ENCODE measurements around the gene MRPL2. TPM values are rescaled to one million over a fixed set of nuclear protein-coding genes. Genes with fewer than 3 reads are reported as not detected.

The MRPL2 gene
- total and polyA plus RNA-seq, 4 donors, result 19.6 to 73.9 (median 44.7) TPM

DNA sequence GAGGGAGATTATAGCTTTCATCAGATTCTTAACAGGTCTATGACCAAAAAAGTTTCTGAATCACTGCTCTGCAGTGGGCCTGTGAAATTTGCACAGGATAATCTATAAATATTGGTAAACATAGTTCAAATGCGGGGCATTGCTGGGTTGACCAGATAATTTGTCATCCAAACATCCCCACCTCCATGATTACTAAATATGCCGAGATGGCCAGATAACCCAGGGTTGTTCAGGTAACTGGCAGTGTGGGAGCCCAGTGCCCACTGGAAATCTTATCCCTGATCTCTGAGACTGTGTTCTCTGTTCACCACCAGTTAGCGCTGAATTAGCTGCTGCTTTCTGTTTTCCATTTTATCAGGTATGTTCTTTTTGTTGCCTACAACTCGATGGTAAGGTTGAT is 38.3 kb upstream of the MRPL2 start:
- DNase-seq (ENCODE audit: low spot score), result no peak
- Histone ChIP-seq H3K36me3 (ENCODE audit: control insufficient read depth in 4 of 4, insufficient read depth in 3 of 4, low read depth in 1 of 4, low read length in 3 of 4) (no peaks in the 10 kb centered on the region), H3K9me3 (ENCODE audit: control insufficient read depth in 4 of 4, low read length in 3 of 4) (no peaks in the 10 kb centered on the region), H3K27ac (ENCODE audit: low read depth in 1 of 2, low read length in 2 of 2) (no peak overlapping the region), H3K4me3 (ENCODE audit: low read depth in 1 of 3, low read length in 3 of 3) (no peak overlapping the region), H3K4me1 (ENCODE audit: control insufficient read depth in 4 of 4, insufficient read depth in 4 of 4, low read length in 3 of 4) (peaks cover 0 to 7% (median 3%) of the 10 kb centered on the region in 4 donors), H3K9ac (ENCODE audit: low read depth in 1 of 2, low read length in 2 of 2) (no peak overlapping the region), H3K27me3 (ENCODE audit: control insufficient read depth in 4 of 4, insufficient read depth in 4 of 4, low read length in 3 of 4) (no peaks in the 10 kb centered on the region)
- 85% methylated on average over 4 of the region's 4 CpGs for WGBS
- no peak for TF ChIP-seq JUND (IDR thresholded peaks at IDR 0.05)
- TF ChIP-seq GABPA (IDR thresholded peaks at IDR 0.05 in 1 of 2, conservative IDR thresholded peaks at IDR 0.05 in 1 of 2), result no peak
- no peak for TF ChIP-seq RAD21 (IDR thresholded peaks at IDR 0.05)
- no peak for TF ChIP-seq NR2F2 (IDR thresholded peaks at IDR 0.05)
- no peak for TF ChIP-seq RXRA (IDR thresholded peaks at IDR 0.05)
- TF ChIP-seq FOXA2 (IDR thresholded peaks at IDR 0.05), result no peak
- TF ChIP-seq YY1 (IDR thresholded peaks at IDR 0.05), result no peak
- TF ChIP-seq HNF4A (conservative IDR thresholded peaks at IDR 0.05), result no peak
- TF ChIP-seq TAF1 (conservative IDR thresholded peaks at IDR 0.05), result no peak
- no peak for TF ChIP-seq SP1 (IDR thresholded peaks at IDR 0.05)
- TF ChIP-seq, protein P1, sequence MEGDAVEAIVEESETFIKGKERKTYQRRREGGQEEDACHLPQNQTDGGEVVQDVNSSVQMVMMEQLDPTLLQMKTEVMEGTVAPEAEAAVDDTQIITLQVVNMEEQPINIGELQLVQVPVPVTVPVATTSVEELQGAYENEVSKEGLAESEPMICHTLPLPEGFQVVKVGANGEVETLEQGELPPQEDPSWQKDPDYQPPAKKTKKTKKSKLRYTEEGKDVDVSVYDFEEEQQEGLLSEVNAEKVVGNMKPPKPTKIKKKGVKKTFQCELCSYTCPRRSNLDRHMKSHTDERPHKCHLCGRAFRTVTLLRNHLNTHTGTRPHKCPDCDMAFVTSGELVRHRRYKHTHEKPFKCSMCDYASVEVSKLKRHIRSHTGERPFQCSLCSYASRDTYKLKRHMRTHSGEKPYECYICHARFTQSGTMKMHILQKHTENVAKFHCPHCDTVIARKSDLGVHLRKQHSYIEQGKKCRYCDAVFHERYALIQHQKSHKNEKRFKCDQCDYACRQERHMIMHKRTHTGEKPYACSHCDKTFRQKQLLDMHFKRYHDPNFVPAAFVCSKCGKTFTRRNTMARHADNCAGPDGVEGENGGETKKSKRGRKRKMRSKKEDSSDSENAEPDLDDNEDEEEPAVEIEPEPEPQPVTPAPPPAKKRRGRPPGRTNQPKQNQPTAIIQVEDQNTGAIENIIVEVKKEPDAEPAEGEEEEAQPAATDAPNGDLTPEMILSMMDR (IDR thresholded peaks at IDR 0.05; ENCODE audit: low read depth, low read length, missing input control), result no peak
- TF ChIP-seq, protein P2, sequence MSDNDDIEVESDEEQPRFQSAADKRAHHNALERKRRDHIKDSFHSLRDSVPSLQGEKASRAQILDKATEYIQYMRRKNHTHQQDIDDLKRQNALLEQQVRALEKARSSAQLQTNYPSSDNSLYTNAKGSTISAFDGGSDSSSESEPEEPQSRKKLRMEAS (IDR thresholded peaks at IDR 0.05), result no peak
- TF ChIP-seq HNF4G (IDR thresholded peaks at IDR 0.05), result no peak

DNA sequence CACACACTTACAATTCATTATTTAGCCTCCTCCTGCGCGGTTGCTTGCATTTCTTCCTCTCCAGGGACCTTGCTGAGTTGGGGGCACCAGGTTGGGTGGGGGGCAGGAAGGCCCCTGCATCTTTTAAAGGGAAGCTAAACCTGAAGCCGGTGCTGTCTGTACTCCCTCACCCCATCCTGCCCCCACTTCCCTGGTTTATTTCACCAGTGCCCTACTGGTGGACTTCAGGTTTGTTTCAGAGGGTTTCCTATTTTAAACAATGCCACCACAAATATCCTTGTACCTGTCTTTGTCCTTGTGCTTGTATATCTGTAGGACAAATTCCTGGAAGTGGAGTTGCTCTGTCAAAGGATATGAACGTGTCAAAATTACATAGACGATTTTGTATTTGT is 37.9 kb upstream of the MRPL2 start:
- Histone ChIP-seq H3K36me3 (ENCODE audit: control insufficient read depth in 4 of 4, insufficient read depth in 3 of 4, low read depth in 1 of 4, low read length in 3 of 4) (no peaks in the 10 kb centered on the region), H3K4me3 (ENCODE audit: low read depth in 1 of 3, low read length in 3 of 3) (no peak overlapping the region), H3K9ac (ENCODE audit: low read depth in 1 of 2, low read length in 2 of 2) (no peak overlapping the region), H3K27ac (ENCODE audit: low read depth in 1 of 2, low read length in 2 of 2) (no peak overlapping the region), H3K4me1 (ENCODE audit: control insufficient read depth in 4 of 4, insufficient read depth in 4 of 4, low read length in 3 of 4) (peaks cover 0 to 7% (median 3%) of the 10 kb centered on the region in 4 donors), H3K27me3 (ENCODE audit: control insufficient read depth in 4 of 4, insufficient read depth in 4 of 4, low read length in 3 of 4) (no peaks in the 10 kb centered on the region), H3K9me3 (ENCODE audit: control insufficient read depth in 4 of 4, low read length in 3 of 4) (no peaks in the 10 kb centered on the region)
- no peak for DNase-seq (ENCODE audit: low spot score)
- no peak for TF ChIP-seq HNF4G (IDR thresholded peaks at IDR 0.05)
- no peak for TF ChIP-seq JUND (IDR thresholded peaks at IDR 0.05)
- TF ChIP-seq, protein P3, sequence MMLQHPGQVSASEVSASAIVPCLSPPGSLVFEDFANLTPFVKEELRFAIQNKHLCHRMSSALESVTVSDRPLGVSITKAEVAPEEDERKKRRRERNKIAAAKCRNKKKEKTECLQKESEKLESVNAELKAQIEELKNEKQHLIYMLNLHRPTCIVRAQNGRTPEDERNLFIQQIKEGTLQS (IDR thresholded peaks at IDR 0.05), result no peak
- WGBS, result 73% methylated on average over 5 of the region's 5 CpGs

DNA sequence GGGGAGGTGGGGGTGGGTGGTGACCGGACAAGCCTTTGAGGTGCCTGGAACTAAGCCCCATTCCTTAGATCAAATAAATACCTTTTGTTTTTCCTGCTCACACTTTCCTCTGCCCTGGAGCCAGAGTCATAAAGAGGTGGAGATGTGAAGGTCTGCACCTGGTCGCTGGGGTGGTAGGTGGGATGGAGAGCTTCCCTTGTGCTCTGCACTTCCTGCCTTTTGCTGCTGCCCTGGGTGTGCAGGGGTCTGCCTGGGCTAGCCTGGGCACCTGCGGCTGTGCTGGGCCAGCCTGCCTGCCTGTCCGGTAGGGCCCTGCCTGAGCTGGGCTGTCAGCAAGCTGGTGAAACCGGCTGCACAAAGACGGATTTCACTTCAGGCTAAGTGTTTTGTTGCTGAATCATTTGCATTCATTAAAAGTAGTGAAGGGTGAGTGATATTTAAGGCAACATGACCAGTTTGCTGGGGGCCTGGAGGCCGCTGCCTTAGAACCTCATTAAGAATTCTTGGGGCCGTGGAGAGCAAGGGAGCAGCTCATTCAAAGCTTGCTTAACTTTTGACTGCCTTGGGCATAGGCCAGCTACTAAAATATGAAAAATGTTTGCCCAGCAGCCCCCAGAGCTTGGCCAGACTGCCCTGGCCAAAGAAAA is 37.3 kb upstream of the MRPL2 start:
- Histone ChIP-seq H3K27ac (ENCODE audit: low read depth in 1 of 2, low read length in 2 of 2) (no peak overlapping the region), H3K9ac (ENCODE audit: low read depth in 1 of 2, low read length in 2 of 2) (no peak overlapping the region), H3K9me3 (ENCODE audit: control insufficient read depth in 4 of 4, low read length in 3 of 4) (no peaks in the 10 kb centered on the region), H3K4me1 (ENCODE audit: control insufficient read depth in 4 of 4, insufficient read depth in 4 of 4, low read length in 3 of 4) (peaks cover 0 to 7% (median 3%) of the 10 kb centered on the region in 4 donors), H3K36me3 (ENCODE audit: control insufficient read depth in 4 of 4, insufficient read depth in 3 of 4, low read depth in 1 of 4, low read length in 3 of 4) (no peaks in the 10 kb centered on the region), H3K4me3 (ENCODE audit: low read depth in 1 of 3, low read length in 3 of 3) (no peak overlapping the region), H3K27me3 (ENCODE audit: control insufficient read depth in 4 of 4, insufficient read depth in 4 of 4, low read length in 3 of 4) (no peaks in the 10 kb centered on the region)
- 77% methylated on average over 8 of the region's 8 CpGs for WGBS
- no peak for DNase-seq (ENCODE audit: low spot score)
- TF ChIP-seq RAD21 (IDR thresholded peaks at IDR 0.05) (no peak), FOXA2 (IDR thresholded peaks at IDR 0.05) (no peak), HNF4A (conservative IDR thresholded peaks at IDR 0.05) (no peak), NR2F2 (IDR thresholded peaks at IDR 0.05) (no peak), JUND (IDR thresholded peaks at IDR 0.05) (no peak), FOXA1 (IDR thresholded peaks at IDR 0.05) (no peak), YY1 (IDR thresholded peaks at IDR 0.05) (no peak)
- TF ChIP-seq, protein P1 (IDR thresholded peaks at IDR 0.05; ENCODE audit: low read depth, low read length, missing input control), result no peak
- TF ChIP-seq, protein P4, sequence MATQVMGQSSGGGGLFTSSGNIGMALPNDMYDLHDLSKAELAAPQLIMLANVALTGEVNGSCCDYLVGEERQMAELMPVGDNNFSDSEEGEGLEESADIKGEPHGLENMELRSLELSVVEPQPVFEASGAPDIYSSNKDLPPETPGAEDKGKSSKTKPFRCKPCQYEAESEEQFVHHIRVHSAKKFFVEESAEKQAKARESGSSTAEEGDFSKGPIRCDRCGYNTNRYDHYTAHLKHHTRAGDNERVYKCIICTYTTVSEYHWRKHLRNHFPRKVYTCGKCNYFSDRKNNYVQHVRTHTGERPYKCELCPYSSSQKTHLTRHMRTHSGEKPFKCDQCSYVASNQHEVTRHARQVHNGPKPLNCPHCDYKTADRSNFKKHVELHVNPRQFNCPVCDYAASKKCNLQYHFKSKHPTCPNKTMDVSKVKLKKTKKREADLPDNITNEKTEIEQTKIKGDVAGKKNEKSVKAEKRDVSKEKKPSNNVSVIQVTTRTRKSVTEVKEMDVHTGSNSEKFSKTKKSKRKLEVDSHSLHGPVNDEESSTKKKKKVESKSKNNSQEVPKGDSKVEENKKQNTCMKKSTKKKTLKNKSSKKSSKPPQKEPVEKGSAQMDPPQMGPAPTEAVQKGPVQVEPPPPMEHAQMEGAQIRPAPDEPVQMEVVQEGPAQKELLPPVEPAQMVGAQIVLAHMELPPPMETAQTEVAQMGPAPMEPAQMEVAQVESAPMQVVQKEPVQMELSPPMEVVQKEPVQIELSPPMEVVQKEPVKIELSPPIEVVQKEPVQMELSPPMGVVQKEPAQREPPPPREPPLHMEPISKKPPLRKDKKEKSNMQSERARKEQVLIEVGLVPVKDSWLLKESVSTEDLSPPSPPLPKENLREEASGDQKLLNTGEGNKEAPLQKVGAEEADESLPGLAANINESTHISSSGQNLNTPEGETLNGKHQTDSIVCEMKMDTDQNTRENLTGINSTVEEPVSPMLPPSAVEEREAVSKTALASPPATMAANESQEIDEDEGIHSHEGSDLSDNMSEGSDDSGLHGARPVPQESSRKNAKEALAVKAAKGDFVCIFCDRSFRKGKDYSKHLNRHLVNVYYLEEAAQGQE (IDR thresholded peaks at IDR 0.05), result no peak
- TF ChIP-seq, protein P2 (IDR thresholded peaks at IDR 0.05), result no peak

Measured in liver (tissue), 9 donors.